Brain microvascular endothelial cell (primary cell): ENCODE measurements around the gene SIDT2.
A peak's percentile ranks its signal among the peaks of the same experiment; 100 is the strongest.

ENCODE experiments used
- DNase-seq: peaks from one replicate; pipeline ENCODE4 v3.0.0-alpha.2; 2020
- H3K27ac ChIP-seq: fragments of 250-450 bp; sonication (Bioruptor Pico); 2 replicates; pipeline ENCODE4 v1.5.1; 2020; ENCODE audit warnings: mild to moderate bottlenecking, moderate library complexity
- H3K27me3 ChIP-seq: fragments of 250-450 bp; sonication (Bioruptor Pico); replicated peaks from 2 replicates; pipeline ENCODE4 v1.5.1; 2020; ENCODE audit warnings: mild to moderate bottlenecking
- H3K36me3 ChIP-seq: fragments of 250-450 bp; sonication (Bioruptor Pico); replicated peaks from 2 replicates; pipeline ENCODE4 v1.5.1; 2020; ENCODE audit warnings: mild to moderate bottlenecking
- H3K4me3 ChIP-seq: 2 replicates; pipeline ENCODE4 v1.5.1; 2011; ENCODE audit warnings: low read depth, mild to moderate bottlenecking, control low read depth, low read length, moderate library complexity
- CTCF ChIP-seq: IDR thresholded peaks from 2 replicates; pipeline ENCODE4 v1.5.1; 2011; ENCODE audit warnings: low read depth, mild to moderate bottlenecking, moderate library complexity, low read length, control low read depth, inconsistent platforms; ENCODE audit errors: missing control alignments
- in situ Hi-C: cut with HindIII; loops from 2 replicates; pipeline ENCODE4 v1.10.0; 2017; ENCODE audit warnings: low sequenced_read_pairs, low pct_ligation_motif_present

Gene SIDT2

GRCh38 chr11:117175781-117176180, 2.8 kb upstream of the SIDT2 start:
- H3K4me3 ChIP-seq, result no peak overlapping the region
- DNase-seq, result no peak
- H3K27ac ChIP-seq, result no peak overlapping the region
- no peak for TF ChIP-seq CTCF
- in situ Hi-C loops, result no loop called here
- H3K27me3 ChIP-seq, result no peaks in the 10 kb centered on the region
- H3K36me3 ChIP-seq, result peaks cover 4% of the 10 kb centered on the region

GRCh38 chr11:117176186-117176585, 2.4 kb upstream of the SIDT2 start:
- in situ Hi-C loops, result no loop called here
- Histone ChIP-seq H3K4me3 (no peak overlapping the region), H3K27ac (no peak overlapping the region), H3K36me3 (peaks cover 1% of the 10 kb centered on the region), H3K27me3 (no peaks in the 10 kb centered on the region)
- TF ChIP-seq CTCF, result no peak
- no peak for DNase-seq

- peak overlapping the region; percentile 30 for H3K27ac ChIP-seq
- DNase-seq, result no peak
- in situ Hi-C loops, result no loop called here
- H3K27me3 ChIP-seq, result no peaks in the 10 kb centered on the region
- H3K36me3 ChIP-seq, result peaks cover 6% of the 10 kb centered on the region
- TF ChIP-seq CTCF, result no peak
- H3K4me3 ChIP-seq, result peak overlapping the region; percentile 79
Measured at GRCh38 chr11:117177534-117178209, 871 bp upstream of the SIDT2 start.

- TF ChIP-seq CTCF, result no peak
- Histone ChIP-seq H3K36me3 (peaks cover 14% of the 10 kb centered on the region), H3K27me3 (no peaks in the 10 kb centered on the region), H3K4me3 (peak overlapping the region; percentile 79), H3K27ac (peak overlapping the region; percentile 23)
- in situ Hi-C loops, result no loop called here
- DNase-seq, result no peak
Measured at GRCh38 chr11:117179048-117179999, 781 bp downstream of the SIDT2 start.

GRCh38 chr11:117180020-117180419, 1.5 kb downstream of the SIDT2 start:
- Histone ChIP-seq H3K27me3 (no peaks in the 10 kb centered on the region), H3K36me3 (peaks cover 14% of the 10 kb centered on the region), H3K27ac (no peak overlapping the region), H3K4me3 (peak overlapping the region; percentile 79)
- in situ Hi-C loops, result no loop called here
- no peak for TF ChIP-seq CTCF
- no peak for DNase-seq
